RWPE1 (cell line): ENCODE measurements around the gene DCST2.

Experiments
- CTCF ChIA-PET: fragments of 350-600 bp; sonication (Branson Sonifier 250); formaldehyde crosslinking; extraction: SDS; loops from one replicate; lab custom pipeline; 2021; lab: Yijun Ruan, JAX
- POLR2A ChIA-PET: fragments of 400-600 bp; formaldehyde crosslinking; extraction: SDS; loops from one replicate; lab custom pipeline; 2020; ENCODE audit warnings: antibody characterized with exemption; ENCODE audit not compliant: low non-redundant PET; lab: Yijun Ruan, JAX
- DNase-seq: peaks from one replicate; pipeline ENCODE4 v3.0.0; 2012; ENCODE audit warnings: low spot score
- H3K27ac ChIP-seq: fragments of 450-650 bp; 2 replicates; pipeline ENCODE4 v1.5.1; 2017
- TF ChIP-seq, protein P1 (sequence below): fragments of 450-650 bp; conservative IDR thresholded peaks from 2 replicates; pipeline ENCODE4 v1.5.1; 2017; ENCODE audit warnings: low read depth, mild to moderate bottlenecking

The DCST2 gene

DNA sequence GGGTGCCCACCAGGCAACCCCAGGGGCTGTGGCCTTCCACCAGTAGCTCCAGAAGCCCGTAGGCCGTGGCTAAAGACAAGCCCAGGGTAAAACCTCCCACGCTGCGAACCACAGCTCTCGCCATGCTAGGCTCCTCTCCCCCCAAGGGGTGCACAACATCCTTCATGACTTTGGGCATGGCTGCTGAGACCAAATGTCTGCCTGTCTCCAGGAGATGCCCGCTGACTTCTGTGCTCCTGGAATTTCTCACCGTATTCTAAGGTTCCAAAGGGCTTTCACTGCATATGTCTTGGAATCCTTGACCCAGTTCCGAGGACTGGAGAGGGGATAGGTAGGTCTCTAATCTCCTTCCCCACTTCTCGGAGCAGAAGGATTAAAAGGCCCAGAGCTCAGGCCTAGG, at the start of gene DCST2, which contains the start of gene DCST1:
Gene DCST2 (minus strand): TSS at position 258 of the 400 bp plus-strand sequence. CDS start 80 bp downstream, at position 178.
Gene DCST1 (plus strand): TSS at position 301 of the 400 bp plus-strand sequence. CDS start 213 bp downstream, outside the sequence.
- TF ChIP-seq, protein P1, sequence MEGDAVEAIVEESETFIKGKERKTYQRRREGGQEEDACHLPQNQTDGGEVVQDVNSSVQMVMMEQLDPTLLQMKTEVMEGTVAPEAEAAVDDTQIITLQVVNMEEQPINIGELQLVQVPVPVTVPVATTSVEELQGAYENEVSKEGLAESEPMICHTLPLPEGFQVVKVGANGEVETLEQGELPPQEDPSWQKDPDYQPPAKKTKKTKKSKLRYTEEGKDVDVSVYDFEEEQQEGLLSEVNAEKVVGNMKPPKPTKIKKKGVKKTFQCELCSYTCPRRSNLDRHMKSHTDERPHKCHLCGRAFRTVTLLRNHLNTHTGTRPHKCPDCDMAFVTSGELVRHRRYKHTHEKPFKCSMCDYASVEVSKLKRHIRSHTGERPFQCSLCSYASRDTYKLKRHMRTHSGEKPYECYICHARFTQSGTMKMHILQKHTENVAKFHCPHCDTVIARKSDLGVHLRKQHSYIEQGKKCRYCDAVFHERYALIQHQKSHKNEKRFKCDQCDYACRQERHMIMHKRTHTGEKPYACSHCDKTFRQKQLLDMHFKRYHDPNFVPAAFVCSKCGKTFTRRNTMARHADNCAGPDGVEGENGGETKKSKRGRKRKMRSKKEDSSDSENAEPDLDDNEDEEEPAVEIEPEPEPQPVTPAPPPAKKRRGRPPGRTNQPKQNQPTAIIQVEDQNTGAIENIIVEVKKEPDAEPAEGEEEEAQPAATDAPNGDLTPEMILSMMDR = no peak
- POLR2A ChIA-PET = no interaction called here
- CTCF ChIA-PET = interaction anchor here (1.5 kb wide), 1 partner anchor 16 kb away, joined by 4 read pairs; no protein-coding TSS in a partner anchor
- no peak for DNase-seq
- peak within 1 kb of the TSS; percentile 39 for H3K27ac ChIP-seq

DNA sequence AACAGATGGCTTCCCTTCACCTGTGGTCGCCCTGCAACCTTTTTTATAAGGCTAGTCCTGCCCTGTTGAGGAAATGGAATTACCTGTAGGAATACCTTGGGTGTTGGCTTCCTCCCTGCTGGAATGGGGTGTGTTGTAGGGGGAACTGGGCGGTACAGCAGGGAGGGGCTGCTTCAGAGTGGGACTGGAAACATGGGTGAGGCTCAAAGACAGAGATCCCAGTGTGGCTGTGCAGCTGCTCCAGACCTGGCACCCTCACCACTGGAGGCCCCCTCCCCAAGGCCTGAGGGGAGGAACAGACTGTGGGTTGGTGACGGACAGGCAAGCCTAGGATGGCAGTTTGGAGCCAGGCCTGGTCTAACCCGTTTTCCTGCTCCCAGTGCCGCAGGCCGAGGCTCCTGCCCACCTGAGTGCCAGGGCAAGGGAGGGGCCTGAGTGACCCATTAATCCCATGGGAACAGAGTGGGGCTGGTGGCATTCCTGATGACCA, 49.5 kb upstream of the DCST2 start:
- TF ChIP-seq, protein P1 = no peak
- POLR2A ChIA-PET = interaction anchor here (1.3 kb wide), 1 partner anchor 32 kb away, joined by 12 read pairs; the partner anchor contains the start of gene ADAM15
- peak overlapping the region; percentile 25; the same call in 1 of the 2 replicates for H3K27ac ChIP-seq
- DNase-seq = no peak
- CTCF ChIA-PET = interaction anchor here (0.6 to 1.9 kb wide), 6 partner anchors 9 to 39 kb away, joined by 3 to 6 read pairs (median 4); partner anchors contain the start of gene ADAM15

DNA sequence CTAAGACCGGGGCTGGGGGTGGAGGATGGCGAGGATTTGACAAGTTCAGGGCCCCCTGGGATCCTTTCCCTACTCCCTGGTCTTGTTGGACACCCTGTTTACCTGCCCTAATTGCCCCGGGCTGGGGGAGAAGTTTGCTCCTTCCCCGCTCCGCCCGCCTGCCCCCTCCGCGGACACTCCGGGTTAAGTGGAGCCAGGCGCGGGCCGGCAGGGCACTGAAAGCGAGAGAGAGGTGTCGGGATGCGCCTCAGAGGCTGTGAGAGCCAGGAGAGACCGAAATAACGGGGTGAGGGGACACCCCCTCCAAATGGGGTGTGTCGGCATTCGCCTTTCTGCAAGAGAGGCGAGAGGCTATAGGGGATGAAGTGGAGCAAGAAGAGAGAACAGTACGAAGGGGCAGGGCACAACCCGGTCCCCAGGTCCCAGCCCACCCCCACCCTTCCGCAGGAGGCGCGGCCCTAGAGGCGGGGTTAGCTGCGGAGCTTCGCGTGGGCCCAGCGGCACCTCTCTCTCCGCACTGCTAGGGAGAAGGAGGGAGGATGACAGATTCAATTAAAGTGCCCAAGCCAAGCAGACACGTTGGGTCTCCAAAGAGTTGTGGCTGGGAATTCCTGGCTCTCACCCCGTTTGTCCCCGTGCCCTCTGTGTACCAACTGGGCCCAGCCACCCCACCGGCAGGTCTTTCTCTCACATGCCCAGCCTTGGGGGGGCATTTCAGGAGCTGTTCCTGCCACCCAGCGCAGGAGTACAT, 48.9 kb upstream of the DCST2 start:
- POLR2A ChIA-PET = interaction anchor here (1.3 kb wide), 1 partner anchor 31 kb away, joined by 12 read pairs; the partner anchor contains the start of gene ADAM15
- TF ChIP-seq, protein P1 = no peak
- peak overlapping the region; percentile 25; the same call in 1 of the 2 replicates for H3K27ac ChIP-seq
- CTCF ChIA-PET = interaction anchor here (0.6 to 1.9 kb wide), 5 partner anchors 9 to 31 kb away, joined by 3 to 6 read pairs (median 5); partner anchors contain the start of gene ADAM15
- no peak for DNase-seq

DNA sequence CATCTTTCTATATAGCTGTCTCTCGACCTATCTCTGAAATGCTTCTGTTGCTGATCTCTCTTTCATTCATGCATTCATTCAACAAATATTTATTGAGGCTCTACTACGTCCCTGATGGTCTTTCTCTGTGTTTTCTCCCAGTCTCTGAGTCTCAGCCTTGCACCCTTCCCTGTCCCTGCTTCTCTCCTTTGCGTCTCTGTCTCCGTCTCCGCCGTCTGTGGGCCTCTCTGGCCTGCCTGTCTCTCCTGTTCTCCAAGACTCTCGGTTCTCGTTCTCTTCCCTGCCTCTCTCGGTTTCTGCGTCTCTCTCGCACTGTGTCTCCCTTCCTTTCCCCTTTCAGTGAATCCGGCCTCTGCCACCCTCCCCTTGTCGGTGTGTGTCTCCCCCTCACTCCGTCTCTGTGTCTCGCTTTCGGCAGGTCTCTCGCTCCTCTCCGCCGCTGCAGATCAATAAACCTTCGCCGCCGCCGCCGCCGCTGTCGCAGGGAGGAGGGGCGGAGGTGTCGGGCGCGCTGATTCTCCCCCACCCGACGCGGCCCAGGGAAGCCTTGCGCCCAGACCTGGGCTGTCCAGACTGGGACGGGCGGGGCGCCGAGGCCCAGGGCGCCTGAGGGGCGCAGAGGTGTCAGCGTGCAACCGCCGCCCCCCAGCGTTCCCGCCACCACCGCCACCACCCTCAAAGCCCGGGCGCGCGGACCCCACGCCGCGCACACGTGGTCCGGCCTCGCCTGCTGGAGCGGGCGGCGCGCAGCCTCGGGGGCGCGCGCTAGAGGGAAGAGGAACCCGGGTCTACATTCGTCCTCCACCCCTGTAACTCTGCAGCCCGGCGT, 48.1 kb upstream of the DCST2 start:
- ChIA-PET CTCF (interaction anchor here (1.9 kb wide), 1 partner anchor 10 kb away, joined by 6 read pairs; no protein-coding TSS in a partner anchor), POLR2A (no interaction called here)
- TF ChIP-seq, protein P1 = no peak
- no peak for DNase-seq
- H3K27ac ChIP-seq = no peak overlapping the region

DNA sequence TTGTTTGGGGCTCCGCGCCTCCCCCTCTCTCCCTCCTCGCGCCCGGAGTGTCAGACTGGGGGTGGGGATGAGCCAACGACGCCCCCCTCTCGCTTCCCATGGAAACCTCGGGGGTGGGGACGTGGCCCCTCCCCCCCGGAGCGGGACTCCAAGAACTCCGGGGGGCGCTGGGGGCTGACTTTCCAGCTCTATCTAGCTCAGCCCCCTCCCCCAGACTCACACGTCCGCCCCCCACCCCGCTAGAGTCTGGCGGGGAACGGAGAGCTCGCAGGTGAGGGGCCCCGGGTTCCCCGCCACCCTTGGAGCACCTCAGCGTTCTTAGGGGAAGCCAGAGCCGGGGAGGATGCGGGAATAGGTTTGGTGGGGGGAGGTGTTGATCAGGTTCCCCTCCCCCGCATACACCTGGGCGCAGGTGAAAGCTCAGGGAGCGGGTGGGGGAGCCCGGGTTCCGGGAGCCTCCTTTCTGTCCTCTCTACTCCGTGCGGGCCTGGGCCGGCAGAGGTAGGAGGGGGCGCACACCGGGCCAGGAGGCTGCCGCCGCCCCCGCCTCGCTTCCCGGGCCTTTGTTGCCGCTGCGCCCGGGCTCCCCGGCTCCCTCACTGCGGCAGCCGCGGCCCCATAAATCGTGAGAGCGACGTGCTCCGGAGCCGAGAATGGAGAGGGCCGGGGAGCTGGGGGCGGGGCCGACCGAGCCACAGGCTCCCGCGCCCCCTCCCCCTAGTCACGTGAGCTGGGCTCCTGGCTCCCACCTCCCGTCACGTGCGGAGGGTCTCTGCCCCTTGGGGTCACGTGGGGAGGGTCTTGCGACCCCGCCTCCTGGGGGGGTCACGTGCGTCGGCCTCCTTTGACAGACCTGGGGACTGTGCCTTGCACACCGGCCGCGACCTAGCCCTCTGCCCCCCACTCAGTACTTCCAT, 47.0 kb upstream of the DCST2 start:
- CTCF ChIA-PET = interaction anchor here (0.5 to 1.9 kb wide), 5 partner anchors 10 to 88 kb away, joined by 3 to 8 read pairs (median 4); partner anchors contain the start of gene EFNA4
- POLR2A ChIA-PET = no interaction called here
- DNase-seq = no peak
- no peak overlapping the region for H3K27ac ChIP-seq
- TF ChIP-seq, protein P1 = no peak
